NCI-H1417 treated with DMSO at 0.1 percent for 48 hours (cell line): ENCODE measurements around the gene RNF141.
A peak's percentile ranks its signal among the peaks of the same experiment; 100 is the strongest.

Experiments
- DNase-seq: peaks from one replicate; lab custom pipeline; 2025; lab: John Stamatoyannopoulos, UW

RNF141 gene

DNA sequence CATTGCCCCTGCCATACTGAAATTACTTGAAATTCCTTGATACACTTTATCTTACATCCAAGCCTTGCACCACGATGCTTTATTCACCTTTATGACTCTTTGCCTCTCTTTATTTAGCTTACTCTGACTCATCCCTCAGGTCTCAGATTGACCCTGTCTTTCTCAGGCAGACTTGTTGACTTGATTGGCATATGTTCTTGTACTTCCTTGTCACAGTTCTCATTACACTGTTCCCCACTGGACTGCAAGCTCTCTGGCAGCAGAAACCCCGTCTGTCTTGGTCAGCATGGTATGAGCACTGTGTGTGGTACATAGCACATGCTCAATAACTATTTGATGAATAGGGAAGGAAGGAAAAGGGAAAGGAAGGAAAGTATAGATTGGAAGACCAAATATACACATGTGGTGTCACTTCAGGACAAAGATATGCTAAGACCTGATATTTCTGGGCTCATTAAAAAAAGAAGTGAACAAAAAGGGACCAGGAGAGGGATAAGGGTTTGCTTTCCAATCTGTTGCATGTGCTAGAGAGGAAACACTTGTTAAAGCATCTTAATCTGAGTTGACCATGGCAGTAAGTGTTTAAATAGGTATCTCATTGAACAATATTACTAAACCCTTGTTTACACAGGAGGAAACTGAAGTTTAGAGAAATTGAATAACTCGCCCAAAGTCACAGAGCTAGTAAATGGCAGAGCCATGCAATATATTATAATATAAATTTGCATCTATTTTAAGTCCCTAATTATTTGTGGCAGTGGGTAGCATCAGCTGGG is 20.2 kb upstream of the RNF141 start:
- DNase-seq: no peak

DNA sequence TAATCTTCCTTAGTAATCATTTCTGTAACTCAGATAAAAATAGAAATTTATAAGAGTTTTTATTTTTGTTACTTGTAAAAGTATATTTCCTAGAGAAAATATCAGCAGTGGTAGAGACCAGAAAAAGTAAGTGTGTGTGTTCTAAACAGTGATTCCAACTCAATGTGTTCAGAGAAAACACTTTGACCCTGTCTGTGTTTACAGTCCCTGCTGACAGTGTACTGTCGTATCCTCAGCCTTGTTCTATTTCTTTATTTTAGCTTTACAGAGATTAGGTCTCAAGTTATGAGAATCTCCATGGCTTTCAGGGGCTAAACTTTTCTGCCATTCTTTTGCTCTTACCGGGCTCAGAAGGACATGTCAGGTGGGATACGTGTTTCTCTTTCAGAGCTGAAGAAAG is 17.3 kb upstream of the RNF141 start:
- DNase-seq: no peak

DNA sequence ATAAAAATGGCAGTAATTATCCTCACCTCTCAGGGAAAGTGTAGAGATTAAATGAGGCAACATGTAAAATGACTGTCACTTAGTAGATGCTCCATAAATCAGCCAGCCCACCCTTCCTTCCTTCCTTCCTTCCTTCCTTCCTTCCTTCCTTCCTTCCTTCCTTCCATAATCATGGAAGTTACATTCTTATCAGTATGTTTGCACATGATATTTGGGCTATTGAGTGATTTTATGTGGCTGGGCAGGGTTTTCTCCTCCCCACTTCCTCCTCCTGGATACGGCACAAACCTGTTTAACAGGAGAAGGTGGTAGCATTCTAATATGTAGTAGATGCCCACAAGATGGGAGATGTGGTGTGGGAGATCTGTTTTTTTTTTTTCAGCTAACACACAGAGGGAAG is 15.6 kb upstream of the RNF141 start:
- no peak for DNase-seq

DNA sequence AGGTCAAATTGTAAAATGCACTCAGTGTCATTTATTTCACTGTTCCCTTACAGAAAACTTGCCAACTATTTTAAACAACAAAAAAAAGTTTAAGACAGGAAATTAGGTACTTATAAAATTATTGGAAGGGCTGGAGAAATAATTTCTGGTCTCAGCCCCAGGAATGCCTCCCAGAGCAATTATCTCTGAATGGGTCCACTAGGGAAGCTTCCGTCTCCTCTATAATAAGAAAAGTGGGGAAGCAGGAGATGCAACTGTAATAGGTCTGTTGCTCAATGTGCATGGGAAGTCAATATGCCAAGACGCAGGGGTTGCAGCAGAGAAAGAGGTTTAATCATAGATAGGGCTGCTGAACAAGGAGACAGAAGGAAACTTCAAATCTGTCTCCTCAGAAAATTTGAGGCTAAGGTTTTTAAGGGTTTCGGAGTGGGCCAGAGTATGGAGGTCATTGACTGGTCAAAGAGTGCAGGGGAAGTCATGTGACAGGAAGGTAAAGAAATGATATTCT is 10.9 kb upstream of the RNF141 start:
- DNase-seq: no peak

DNA sequence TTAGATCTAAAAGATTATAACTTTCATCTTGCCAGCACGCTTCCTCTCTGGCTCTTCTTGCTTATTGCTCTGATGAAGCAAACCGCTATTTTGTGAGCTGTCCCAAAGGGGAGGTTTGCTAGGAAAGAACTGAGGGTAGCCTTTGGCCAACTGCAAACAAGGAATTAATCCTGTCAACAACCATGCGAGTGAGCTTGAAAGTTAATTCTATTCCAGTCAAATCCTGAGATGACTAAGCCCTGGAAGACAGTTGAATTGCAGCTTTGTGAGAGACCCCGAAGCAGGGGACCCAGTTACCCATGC is 10.3 kb upstream of the RNF141 start:
- DNase-seq: no peak

DNA sequence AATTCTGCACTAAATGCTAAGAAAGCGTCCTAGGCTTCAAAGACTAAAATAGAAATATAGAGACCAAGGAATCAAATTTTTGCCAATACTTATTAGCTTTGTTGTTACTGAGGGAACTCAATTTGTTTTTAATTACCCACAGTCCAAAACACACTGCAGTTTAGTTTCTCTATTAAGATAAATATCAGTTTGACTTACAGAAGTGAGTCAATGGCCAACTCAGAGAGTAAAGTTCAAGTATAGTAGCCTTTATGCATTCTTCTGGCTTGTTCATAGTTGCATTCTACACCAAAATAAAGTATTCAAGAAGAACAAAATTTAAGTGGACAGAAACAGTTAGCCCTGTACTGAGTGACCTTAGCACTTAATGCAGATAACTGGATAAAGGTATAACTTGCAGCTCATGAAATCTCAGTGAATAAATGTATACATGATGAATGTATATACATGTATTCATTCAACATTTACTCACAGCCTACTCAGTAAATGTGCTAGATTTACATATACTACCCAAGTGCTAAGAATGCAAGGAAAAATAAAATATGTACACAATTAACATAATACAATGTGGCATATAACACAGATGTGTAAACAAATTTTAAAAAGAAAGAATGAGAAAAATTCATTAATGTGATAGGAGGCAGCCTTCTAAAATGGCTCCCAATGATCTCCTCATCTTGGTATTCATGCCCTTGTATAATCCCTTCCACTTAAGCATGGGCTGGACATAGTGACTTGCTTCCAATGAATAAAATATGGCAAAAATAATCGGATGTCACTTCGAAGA is 9.7 kb upstream of the RNF141 start:
- DNase-seq: no peak

DNA sequence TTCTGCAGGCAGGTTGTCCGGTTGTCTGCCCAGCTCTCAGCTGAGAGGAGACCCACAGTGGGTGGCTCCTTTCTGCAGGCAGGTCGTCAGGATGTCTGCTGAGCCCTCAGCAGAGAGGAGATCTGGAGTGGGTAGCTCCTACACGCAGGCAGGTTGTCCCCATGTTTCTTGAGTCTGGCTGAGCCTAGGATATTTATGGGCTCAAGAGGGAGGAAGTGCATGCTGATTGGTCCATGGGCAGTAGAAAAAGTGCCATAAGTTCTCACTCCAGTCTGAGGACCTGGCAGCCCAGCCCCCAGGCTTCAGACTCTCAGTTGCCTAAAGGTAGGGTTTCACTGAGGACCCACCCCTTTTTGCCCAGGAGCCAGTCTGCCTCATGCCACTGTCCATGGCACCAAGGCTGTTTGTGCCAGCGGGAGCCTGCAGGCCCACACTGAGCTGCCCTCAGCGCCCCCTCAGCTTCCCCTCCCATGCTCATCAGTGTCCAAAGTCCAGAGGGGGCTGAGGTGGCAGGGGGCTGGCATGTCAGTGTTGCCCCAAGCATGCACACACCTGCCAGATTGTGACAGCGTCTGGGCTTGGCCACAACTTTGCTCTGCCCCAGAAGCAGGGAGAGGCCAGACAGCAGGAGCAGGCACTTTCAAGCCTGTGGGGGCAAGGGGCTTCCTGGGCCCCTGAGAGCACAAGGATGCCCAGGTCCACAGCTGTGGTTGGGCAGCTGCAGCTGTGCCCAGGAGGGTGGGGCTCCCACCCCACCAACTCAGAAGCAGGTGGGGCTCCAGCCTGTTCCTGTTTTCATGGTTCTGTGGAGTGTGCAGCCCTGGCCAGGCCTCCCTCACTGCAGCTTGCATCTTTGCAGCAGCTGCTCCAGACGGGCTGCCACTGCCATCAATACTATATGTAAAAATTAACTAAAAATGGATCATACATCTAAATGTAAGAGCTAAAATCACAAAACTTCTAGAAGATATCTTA is 3.8 kb upstream of the RNF141 start:
- no peak for DNase-seq

DNA sequence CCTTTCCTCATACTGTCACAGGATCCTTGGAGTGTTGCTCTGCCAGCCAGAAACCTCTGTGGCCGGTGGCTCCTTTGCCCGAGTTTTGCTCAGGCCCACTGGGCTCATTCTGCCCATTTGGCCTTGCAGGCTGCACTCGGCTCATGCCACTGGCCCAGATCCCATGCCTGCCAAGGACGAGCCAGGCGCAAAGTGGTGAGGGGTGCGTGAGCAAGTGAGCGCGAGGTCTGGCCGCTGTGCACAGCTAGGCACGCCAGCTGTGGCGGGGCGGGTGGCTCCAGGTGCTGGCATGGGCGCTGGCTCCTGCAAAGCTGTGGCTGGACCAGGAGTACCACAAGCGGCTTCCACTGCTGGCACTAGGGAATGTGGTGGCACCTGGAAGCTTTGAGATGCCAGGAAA is 2.8 kb upstream of the RNF141 start:
- no peak for DNase-seq

DNA sequence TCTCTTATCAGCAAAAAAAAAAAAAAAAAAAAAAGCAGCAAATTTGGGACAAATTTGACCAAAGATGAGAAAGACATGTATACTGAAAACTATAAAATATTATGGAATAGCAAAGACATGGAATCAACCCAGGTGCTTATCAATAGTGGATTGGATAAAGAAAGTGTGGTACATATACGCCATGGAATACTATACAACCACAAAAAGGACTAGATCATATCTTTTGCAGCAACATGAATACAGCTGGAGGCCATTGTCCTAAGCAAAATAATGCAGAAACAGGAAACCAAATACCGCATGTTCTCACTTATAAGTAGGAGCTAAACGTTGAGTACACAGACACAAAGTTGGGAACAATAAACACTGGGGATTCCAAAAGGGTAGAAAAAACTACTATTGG is 1.8 kb upstream of the RNF141 start:
- DNase-seq: no peak

DNA sequence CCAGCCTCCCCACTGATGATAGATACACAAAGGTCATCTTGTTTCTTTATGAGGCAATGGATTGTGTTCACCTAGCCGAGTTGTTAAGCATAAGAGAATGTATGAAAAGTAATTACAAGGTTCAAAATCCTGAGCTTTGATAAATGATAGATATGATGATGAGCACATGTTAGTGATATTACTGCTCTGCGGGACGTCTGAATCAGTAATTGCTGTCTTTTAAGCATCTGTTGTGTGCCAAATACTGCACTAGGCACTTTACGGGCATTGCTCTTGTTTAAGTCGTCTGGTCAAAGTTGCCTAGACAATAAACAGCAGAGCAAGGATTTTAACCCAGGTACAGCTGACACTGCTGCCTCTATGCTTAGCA is 559 bp upstream of the RNF141 start:
- DNase-seq: peak; percentile 50

DNA sequence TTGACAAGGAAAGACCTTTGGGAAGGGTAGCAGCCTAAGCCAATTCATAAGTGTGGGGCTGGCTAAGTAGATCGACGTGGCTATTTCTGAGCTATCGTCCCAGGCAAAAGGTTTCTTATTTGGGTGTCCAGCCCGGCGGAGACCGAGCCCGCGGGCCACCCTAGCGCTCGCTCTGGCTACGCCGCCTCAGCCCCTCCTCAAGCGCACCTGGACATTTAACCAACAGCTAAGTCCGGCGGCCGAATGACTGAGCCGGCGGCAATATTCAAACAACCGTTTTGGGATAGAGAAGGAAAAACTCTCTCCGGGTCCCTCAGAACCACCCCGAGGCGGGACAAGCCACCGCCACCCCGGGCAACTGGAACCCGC is 457 bp downstream of the RNF141 start:
- no peak for DNase-seq

DNA sequence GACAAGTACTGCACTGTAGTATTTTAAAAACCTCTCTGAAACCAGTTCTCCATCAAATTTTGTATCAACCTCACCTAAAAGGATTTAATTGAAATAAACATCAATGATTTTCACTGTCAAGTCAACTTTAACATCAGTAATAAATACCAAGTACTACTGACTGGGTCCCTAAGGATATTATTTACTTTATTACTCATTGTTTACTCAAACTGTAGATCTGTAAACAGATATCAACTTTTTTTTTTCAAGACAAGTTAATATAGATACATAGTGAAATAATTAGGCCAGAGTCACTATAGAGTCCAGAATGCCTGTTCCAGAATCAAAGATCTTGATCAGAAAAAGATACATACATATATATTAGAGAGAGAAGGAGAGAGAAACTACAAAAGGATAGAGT is 1.6 kb downstream of the RNF141 start:
- no peak for DNase-seq

DNA sequence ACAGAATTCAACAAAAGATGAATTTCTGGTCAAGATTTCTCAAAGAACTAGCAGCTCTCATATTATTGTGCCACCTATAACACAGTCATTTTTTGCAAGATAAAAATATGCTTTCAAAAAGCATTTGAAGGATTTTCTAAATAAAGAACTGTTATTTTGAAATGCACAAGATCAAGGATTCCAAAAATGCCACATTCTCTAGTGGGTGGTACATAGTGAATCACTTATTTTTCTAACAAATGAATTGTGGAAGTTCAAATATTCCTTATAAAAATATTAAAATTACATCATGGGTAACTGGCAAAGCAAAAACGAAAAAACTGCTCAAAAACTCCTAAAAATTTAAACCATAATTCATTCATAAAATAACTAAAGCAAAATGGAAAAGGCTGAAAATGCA is 2.1 kb downstream of the RNF141 start:
- DNase-seq: no peak

DNA sequence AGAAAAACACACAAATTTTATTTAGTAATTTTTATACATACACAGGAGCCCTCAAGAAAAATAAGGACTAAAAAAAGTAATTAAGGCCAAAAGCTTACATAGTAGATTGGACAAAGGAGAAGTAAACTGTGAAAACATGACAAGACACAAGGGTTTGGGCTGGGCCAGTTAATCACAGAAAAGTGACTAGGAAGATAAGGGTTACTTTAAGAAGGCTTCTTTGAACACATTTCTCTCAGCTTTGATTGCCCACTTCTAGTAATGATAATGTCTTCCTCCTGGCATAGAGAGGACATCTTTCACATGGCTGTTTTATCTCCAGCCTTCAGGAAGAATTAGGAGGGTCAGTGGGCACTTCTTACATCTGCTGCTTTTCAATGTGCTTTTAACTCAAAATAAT is 3.4 kb downstream of the RNF141 start:
- DNase-seq: no peak

DNA sequence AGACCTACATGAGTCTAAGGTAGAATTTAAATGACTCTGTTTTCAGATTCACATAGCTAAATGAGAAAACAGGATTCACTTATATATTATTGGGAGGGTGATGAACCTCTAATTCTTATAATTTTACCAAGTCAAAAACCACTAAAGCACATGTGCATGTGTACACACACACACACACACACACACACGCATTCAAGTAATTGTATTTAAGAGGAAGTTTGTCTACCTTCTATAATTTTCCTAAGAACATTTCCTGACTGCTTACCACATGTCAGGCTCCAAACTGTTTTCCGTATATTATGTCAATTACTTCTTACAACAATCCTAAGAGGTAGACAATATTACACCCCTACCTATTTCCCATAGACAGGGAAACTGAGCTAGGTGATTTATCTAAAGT is 6.7 kb downstream of the RNF141 start:
- no peak for DNase-seq

DNA sequence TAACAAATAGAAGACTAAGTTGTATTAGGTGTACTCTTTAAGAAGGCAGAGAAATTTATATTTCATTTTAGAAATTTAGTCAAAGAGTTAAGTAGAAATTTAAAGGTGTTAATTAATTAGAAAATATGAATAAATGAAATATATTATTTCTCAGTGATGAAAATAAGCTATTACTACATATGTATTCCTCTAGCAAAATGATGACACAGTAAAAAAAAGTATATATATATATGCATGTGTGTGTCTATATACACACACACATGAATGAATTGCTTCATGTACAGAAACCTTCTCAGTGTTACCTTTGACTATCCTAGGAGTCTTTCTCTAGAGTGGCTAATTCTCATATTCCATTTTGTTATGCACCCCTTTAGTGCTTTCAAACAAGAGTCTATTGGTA is 7.7 kb downstream of the RNF141 start:
- no peak for DNase-seq

DNA sequence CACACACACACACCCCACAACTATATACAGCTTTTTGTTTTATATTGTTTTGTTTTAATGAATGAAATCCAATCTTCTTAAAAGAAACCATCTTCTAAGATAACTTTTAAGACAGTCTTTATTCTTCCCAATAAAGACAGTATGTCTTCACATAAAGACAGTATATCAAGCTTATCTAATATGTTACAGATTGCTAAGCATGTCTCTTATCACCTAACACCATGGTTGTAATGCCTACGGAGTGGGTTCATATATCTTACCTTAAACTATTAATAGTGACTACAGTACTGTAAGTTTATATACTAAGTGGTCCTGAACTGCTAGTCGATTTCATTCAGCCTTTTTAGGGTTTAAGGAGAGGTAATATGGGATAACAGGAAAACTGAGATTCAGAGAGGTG is 8.5 kb downstream of the RNF141 start:
- no peak for DNase-seq

DNA sequence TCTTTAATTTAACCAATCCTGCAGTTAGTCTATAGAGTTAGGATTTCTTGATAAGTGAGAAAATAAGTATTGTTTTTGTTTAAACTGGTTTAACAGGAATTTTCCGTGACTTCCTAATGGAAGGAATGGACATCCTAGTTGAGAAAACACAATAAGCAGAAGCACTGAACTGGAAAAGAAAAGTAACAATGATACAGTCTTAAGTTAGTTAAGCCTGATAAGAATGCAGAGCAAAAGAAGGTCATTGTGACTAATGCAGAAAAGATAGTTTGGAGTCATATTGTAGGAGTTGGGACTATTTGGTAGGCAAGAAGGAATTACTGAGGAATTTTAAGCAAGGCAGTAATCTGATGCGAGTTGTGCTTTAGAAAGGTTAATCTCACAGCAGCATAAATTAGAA is 11.7 kb downstream of the RNF141 start:
- DNase-seq: no peak

DNA sequence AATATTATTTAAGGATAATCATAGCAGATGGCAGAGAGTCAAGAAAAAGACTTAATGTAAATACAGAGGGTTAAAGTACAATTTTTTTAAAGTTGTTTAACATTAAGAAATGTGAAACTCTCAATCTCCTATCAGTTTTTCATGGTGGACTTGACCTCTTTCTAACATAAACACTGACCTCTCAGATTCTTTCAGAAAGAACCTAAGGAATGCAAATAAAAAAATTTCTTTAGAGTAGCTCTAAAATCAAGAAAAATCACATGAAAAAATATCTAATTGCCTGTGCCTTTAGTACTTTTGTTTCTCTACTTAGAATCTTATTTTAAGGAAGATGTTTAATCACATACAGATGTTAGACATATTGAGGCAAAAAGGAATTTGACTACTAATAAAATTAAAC is 12.9 kb downstream of the RNF141 start:
- no peak for DNase-seq

DNA sequence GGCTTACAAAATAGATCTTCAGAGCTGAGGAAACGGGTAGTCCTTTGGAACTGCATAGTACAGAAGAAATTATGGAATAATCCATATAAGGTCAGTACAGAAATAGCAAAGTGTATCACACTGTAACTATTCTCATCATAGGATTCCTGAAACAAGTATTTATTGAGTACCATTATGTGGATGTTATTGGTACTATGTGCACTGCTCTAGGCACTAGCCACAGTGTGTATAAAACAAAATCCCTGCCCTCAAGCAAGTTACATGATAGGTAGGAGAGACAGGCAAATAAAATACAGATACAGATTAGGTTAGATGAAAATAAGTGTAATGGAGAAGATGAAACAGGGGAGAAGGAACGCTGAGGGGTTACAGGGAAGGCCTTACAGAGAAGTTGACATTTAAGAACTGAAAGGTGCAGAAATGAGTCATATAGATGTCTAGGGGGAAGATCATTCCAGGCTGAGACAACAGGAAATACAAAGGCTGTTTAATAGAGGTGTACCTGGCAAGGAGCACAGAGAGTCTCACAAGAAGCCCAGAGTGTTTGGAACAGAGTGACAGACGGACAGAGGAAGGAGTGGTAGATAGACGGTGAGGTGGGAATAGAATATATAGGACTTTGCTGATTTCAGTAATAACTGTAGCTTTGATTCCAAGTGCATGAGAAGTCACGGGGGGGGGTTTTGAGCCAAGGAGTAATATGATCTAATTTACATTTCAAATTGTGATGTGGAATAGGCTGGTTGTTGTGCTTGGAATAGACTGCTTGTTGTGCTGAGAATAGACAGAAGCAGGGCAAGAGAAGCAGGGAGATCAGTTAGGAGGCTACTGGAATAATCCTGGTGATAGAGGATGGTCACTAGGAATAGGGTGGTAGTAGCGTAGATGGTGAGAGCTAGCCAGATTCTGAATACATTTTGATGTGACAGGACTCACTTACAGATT is 13.7 kb downstream of the RNF141 start:
- no peak for DNase-seq

DNA sequence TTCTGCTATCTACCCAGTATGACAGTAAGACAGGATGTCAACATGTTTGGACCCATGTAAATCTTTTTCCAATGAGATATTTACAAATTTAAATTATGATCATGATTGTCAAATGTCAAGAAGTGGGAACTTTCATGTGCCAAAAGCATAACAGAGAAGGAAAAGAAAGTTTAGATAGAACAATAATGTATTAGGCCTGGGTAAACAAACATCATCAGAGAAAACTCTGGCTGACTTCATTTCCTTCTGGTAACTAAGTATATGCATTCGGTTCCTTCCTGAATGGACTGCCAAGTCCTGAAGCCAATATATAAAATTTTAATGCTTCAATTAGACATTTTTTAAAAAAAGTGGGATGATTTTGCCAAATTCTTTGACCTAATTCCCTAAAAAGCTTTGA is 16.5 kb downstream of the RNF141 start:
- no peak for DNase-seq

DNA sequence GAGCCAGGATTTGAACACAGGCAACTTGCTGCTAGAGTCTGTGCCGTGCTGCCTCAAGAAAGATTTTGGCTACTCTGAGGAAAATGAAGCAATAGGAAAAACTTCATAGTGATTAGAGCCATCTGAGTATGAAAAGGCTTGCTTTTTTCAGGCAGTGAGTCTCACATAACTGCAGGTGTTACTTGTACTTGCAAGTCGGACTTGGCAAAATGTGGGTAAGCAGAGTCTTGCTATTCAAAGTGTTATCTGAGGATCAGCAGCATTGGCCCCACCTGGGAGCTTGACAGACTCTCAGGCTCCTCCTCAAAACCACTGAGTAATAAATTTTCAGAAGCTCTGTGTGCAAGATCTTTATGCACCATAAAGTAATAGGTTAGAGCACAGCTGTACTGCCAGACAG is 18.1 kb downstream of the RNF141 start:
- DNase-seq: no peak
